GM18526 (cell line): Measurements from ENCODE around the gene C1RL.

Experiments
- POLR2A ChIP-seq: IDR thresholded peaks from 3 replicates; pipeline ENCODE4 v1.6.1; 2011; ENCODE audit not compliant: insufficient read length; ENCODE audit errors: extremely low read depth

Gene C1RL

GRCh38 chr12:7069386-7069785, 39.6 kb downstream of the C1RL start:
- TF ChIP-seq POLR2A = no peak

GRCh38 chr12:7068994-7069346, 40.0 kb downstream of the C1RL start:
- no peak for TF ChIP-seq POLR2A

DNA sequence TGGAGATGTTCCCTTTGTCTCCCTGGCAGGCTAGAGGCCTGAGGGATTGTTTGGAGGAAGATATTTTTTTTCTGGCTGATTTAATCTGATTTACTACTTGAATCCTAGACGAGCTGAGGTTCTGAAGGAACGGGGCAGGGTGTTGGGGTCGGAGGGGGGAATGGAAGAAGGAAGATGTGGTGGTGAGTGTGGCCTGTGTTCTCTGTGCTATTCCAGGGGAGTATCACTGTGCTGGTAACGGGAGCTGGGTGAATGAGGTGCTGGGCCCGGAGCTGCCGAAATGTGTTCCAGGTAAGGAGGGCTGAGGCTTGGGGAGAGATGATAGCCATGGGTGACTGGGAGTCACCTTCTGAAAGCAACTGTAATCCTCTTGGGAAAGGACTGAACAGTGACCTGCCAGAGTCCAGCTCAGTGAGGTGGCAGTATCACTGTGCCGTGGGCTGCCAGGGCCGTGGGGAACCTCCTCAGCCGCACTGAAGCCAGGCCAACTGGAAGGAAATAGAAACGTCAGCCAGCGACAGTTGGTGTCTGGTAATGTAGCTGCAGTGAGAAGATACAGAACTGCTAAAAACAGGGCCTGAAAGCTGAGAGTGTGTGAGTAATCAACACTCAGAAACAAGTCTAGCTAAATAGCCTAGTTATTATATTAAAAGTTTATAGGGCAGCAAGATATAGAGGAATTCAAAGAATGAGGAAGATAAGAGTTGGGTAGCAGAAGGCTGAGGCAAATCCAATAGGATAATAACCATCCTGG, 40.6 kb downstream of the C1RL start:
- TF ChIP-seq POLR2A = no peak

DNA sequence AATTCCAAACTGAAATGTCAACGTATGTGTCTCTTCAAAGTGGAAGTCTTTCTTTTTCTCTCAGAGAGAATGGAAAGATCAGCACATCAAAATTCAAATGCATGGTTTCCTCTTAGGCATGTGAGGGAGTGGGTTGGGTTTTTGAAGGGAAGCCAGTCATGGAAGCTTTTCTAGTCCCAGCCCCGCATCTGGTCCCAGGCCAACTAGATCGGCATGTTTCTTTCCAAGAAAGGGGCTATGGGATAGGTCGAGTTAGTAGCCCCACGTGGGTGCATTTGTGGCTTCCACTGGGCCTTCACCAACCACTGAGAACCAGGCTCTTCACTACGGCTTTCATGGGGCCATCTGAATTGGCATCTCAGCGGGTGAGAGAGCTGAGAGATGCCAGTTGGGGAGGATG, 41.9 kb downstream of the C1RL start:
- no peak for TF ChIP-seq POLR2A

DNA sequence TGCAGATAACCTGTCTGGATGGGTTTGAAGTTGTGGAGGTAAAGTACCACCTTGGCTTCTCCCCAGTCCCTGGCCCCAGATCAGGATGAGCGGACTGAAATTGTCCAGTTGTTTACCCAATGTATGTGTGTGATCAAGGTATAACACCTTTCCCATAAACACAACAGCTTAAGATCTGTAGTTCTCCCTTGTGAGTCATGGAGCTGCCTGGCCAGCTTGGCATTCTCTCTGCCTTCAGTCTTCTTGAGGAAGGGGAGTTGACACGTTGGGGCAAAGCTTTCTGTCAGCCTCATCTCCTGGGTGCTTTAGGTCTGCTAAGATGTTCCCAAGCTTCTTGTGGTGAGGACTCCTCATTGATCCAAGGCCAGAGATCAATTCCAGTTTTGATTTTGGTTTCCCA, 42.4 kb downstream of the C1RL start:
- TF ChIP-seq POLR2A = no peak

DNA sequence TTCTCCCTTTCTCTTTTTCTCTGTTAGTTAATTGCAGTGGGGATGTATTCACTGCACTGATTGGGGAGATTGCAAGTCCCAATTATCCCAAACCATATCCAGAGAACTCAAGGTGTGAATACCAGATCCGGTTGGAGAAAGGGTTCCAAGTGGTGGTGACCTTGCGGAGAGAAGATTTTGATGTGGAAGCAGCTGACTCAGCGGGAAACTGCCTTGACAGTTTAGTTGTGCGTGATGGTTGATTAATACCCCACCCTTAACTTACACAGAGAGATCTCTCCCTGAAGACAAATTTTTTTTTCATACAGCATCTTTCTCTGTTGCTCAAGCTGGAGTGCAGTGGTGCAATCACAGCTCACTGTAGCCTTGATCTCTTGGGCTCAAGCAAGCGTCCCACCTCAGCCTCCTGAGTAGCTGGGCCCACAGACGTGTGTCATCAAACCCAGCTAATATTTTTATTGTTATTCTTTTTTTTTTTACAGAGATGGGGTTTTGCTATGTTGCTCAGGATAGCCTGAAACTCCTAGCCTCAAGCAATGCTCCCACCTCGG, 43.9 kb downstream of the C1RL start:
- no peak for TF ChIP-seq POLR2A

GRCh38 chr12:7064516-7064915, 44.5 kb downstream of the C1RL start:
- TF ChIP-seq POLR2A = no peak

- no peak for TF ChIP-seq POLR2A
Measured at GRCh38 chr12:7061596-7061995, 47.4 kb downstream of the C1RL start.

GRCh38 chr12:7061138-7061537, 47.9 kb downstream of the C1RL start:
- TF ChIP-seq POLR2A = no peak

DNA sequence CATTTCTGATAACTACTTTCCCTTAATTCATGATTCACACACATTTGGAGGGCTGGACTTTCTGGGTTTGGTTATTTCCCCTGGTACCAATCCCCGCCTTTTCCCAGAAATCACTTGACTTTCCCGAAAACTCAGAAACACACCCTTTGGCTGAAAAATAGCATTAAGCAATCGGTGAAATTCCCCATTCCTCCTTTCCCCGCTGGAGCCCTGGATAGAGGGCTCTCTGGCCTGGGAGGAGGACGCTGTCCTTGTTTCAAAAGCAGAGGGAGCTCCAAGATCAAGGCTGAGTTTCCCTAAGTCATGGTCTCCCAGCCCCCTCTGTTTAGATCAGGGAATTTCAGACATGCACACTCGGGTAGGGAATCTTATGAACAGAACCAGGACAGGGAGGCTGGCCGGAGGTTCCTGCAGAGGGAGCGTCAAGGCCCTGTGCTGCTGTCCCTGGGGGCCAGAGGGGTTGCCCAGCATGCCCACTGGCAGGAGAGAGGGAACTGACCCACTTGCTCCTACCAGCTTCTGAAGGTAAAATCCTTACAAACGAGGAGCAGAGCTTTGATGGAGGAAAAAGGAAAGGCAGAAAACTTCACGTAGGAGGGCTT, 48.6 kb downstream of the C1RL start, which contains the start of gene C1S:
TSS of gene C1S (plus strand) at position 366 of the 602 bp plus-strand sequence. CDS start 1,195 bp downstream, outside the sequence.
- no peak for TF ChIP-seq POLR2A

DNA sequence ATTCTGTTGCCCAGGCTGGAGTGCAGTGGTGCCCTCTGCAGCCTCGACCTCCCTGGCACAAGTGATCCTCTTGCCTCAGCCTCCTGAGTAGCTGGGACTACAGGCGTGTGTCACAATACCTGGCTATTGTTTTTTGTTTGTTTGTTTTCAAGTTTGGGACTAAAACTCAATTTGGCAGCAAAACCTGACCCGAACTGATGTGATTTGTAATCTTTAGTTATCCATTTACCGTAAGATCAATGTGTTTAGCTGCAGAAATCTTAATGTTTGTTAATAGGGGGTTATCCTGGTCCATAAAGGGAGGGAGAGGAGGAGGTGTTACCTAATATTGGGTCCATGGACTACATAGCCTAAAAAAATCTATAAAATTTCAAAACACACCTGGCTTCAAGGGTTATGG, 49.2 kb downstream of the C1RL start:
- no peak for TF ChIP-seq POLR2A

- no peak for TF ChIP-seq POLR2A
Measured at GRCh38 chr12:7058850-7059395, 50.1 kb downstream of the C1RL start.

DNA sequence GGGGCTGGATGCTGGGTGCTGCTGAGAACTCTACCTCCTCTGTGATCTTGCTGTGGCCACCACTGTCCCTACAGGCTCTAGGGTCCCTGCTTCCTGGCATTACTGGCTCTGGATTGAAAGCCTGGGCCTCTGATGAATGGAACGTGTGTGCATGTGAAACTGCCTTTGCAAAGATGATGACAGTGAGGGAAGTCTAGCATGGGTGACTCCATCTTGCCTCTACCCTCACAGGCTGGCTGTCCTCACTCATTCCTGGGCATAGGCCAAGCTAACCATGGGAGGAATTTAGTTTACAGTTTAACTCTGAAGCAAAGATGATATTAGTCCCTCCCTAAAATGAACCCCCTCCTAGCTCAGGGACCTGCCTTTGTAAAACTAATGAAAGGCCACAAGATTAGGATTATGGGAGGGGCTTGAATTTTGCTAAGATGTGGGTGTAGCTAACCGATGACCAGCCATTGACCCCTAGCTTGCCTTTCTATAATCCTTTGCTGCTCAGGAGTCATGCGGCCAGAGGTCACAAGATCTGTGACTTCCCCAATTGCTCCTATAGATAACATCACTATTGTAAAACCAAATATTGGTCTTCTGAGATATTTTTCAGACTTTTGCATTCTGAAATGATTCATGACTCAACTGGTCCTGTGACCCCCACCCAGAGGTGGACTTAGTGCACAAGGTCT, 50.7 kb downstream of the C1RL start:
- no peak for TF ChIP-seq POLR2A

DNA sequence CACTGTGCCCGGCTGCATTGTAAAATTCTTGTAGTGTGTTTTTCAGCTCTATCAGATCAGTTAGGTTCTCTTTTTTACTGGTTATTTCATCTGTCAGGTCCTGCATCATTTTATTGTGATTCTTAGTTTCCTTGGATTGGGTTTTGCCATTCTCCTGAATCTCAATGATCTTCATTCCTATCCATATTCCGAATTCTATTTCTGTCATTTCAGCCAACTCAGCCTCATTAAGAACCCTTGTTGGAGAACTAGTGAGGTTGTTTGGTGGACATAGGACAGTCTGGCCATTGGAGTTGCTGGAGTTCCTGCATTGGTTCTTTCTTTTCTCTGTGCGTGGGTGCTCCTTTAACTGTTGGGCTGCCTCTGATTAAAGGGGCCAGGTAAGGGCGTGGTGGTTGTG, 54.1 kb downstream of the C1RL start:
- no peak for TF ChIP-seq POLR2A

DNA sequence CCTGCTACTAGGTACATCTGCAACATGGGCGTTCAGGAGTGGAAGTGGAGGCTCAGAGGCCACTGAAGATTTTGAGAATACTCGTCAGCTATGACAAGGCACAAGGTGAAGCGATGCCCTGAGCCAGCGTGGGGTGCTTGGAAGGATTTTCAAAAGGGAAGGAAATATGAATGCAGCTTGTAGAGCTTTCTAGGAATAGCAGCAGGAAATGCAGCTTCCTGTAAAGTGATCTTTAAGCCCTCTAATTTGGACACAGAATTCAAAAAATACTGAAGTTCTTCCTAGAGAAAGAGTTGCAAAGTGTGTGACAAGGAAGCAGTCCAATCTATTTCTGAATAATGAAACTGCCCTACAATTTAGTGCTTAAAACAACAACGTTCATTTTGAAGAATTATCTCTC, 61.7 kb downstream of the C1RL start:
- TF ChIP-seq POLR2A = no peak

GRCh38 chr12:7046383-7047105, 62.5 kb downstream of the C1RL start:
- TF ChIP-seq POLR2A = no peak

DNA sequence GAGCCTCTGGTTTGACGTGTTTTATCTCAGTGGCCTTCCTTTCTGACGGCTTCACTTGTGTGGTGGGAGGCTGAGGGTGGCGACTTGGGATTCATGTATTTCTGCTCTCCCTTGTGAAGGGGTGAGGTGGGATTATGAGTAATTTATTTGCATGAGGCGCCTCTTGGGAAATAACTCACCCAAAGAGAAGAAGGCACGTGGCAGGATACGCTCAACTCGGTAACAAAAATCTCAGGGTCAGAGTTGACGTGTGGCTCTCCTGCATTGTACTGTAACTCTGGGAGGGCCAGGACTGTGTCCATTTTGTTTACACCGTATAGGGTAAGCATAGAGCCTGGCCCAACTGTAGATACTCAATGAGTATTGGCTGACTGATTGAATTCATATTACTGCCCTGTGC, 63.1 kb downstream of the C1RL start:
- TF ChIP-seq POLR2A = no peak
